ENCODE data around the gene GLIS2.

Gene GLIS2

GRCh38 chr16:4320571-4321137 is 4.8 kb downstream of the GLIS2 start:
- no peak overlapping the region for H3K4me3 ChIP-seq (replicated peaks; ENCODE audit: low read depth, low read length)
- DNase-seq (ENCODE audit: low read depth), result no peak

GRCh38 chr16:4321286-4322120 is 5.6 kb downstream of the GLIS2 start:
- H3K4me3 ChIP-seq (replicated peaks; ENCODE audit: low read depth, low read length), result no peak overlapping the region
- TF ChIP-seq CTCF (IDR thresholded peaks at IDR 0.05; ENCODE audit: low read length, missing control alignments), result no peak
- DNase-seq (ENCODE audit: low read depth), result no peak

More at GRCh38 chr16:4320571-4321137, 4.8 kb downstream of the GLIS2 start:
- no peak for TF ChIP-seq CTCF (IDR thresholded peaks at IDR 0.05; ENCODE audit: low read length, missing control alignments)

GRCh38 chr16:4322121-4323052 is 6.5 kb downstream of the GLIS2 start:
- TF ChIP-seq CTCF (IDR thresholded peaks at IDR 0.05; ENCODE audit: low read length, missing control alignments), result no peak
- DNase-seq (ENCODE audit: low read depth), result no peak
- H3K4me3 ChIP-seq (replicated peaks; ENCODE audit: low read depth, low read length), result no peak overlapping the region

- DNase-seq (ENCODE audit: low read depth), result no peak
- no peak for TF ChIP-seq CTCF (IDR thresholded peaks at IDR 0.05; ENCODE audit: low read length, missing control alignments)
- no peak overlapping the region for H3K4me3 ChIP-seq (replicated peaks; ENCODE audit: low read depth, low read length)
Observed at GRCh38 chr16:4323071-4323844, 7.4 kb downstream of the GLIS2 start.

GRCh38 chr16:4323845-4324488 is 8.1 kb downstream of the GLIS2 start:
- no peak overlapping the region for H3K4me3 ChIP-seq (replicated peaks; ENCODE audit: low read depth, low read length)
- no peak for TF ChIP-seq CTCF (IDR thresholded peaks at IDR 0.05; ENCODE audit: low read length, missing control alignments)
- DNase-seq (ENCODE audit: low read depth), result peak; percentile 65
